Measurements from ENCODE around the gene DRC3.
A peak's percentile ranks its signal among the peaks of the same experiment; 100 is the strongest.

Gene DRC3

GRCh38 chr17:17970699-17971430, 1.8 kb upstream of the DRC3 start:
- no peak for DNase-seq

- DNase-seq = peak in 1 of 2 donors; percentile 38
Observed at GRCh38 chr17:17971431-17972125, 1.1 kb upstream of the DRC3 start.

- DNase-seq = no peak
Observed at GRCh38 chr17:17972952-17973254, 241 bp downstream of the DRC3 start.

GRCh38 chr17:17975436-17975835, 2.8 kb downstream of the DRC3 start:
- no peak for DNase-seq

GRCh38 chr17:17976931-17977570, 4.4 kb downstream of the DRC3 start:
- DNase-seq = no peak

GRCh38 chr17:17978481-17979424, 6.1 kb downstream of the DRC3 start:
- no peak for DNase-seq

- no peak for DNase-seq
Observed at GRCh38 chr17:17979778-17980177, 7.1 kb downstream of the DRC3 start.

- DNase-seq = no peak
Observed at GRCh38 chr17:17981330-17981729, 8.7 kb downstream of the DRC3 start.

GRCh38 chr17:17982801-17983200, 10.1 kb downstream of the DRC3 start:
- no peak for DNase-seq

GRCh38 chr17:17983376-17983775, 10.7 kb downstream of the DRC3 start:
- DNase-seq = no peak

GRCh38 chr17:17983776-17984175, 11.1 kb downstream of the DRC3 start:
- DNase-seq = no peak

- no peak for DNase-seq
Observed at GRCh38 chr17:17985153-17985552, 12.5 kb downstream of the DRC3 start.

GRCh38 chr17:17985555-17985954, 12.9 kb downstream of the DRC3 start:
- DNase-seq = no peak

GRCh38 chr17:17987187-17987896, 14.7 kb downstream of the DRC3 start:
- no peak for DNase-seq

GRCh38 chr17:17987901-17988300, 15.2 kb downstream of the DRC3 start:
- DNase-seq = no peak

- no peak for DNase-seq
Observed at GRCh38 chr17:17988427-17988945, 15.8 kb downstream of the DRC3 start.

GRCh38 chr17:17989081-17989480, 16.4 kb downstream of the DRC3 start:
- DNase-seq = no peak

- no peak for DNase-seq
Observed at GRCh38 chr17:17989618-17990017, 17.0 kb downstream of the DRC3 start.

GRCh38 chr17:17990282-17990681, 17.6 kb downstream of the DRC3 start:
- no peak for DNase-seq

GRCh38 chr17:17993366-17993765, 20.7 kb downstream of the DRC3 start:
- no peak for DNase-seq

- no peak for DNase-seq
Observed at GRCh38 chr17:17993852-17994251, 21.2 kb downstream of the DRC3 start.

All from hippocampal formation (tissue), 2 donors.